ENCODE results near the gene SAP30L. TPM values are rescaled to one million over a fixed set of nuclear protein-coding genes. Genes with fewer than 3 reads are reported as not detected.

SAP30L gene
- total and polyA plus RNA-seq, 2 of the 13 experiments (the other 11 are each of a cell fraction or from before 2014, with no cell fraction given) = 27.9 to 37.2 TPM

- TF ChIP-seq NFIC (IDR thresholded peaks at IDR 0.05; ENCODE audit: low read length) (no peak), SNAPC2 (CRISPR knock-in tag; IDR thresholded peaks at IDR 0.05) (no peak; the same call in 1 of the 2 replicates), ZNF629 (CRISPR knock-in tag; conservative IDR thresholded peaks at IDR 0.05) (no peak), XRCC5 (optimal IDR thresholded peaks at IDR 0.05; ENCODE audit: low read length) (no peak), MED8 (CRISPR knock-in tag; IDR thresholded peaks at IDR 0.05; ENCODE audit: insufficient replicate concordance) (peak; percentile 24), RFX3 (CRISPR knock-in tag; IDR thresholded peaks at IDR 0.05) (no peak), ZNF18 (CRISPR knock-in tag; IDR thresholded peaks at IDR 0.05; ENCODE audit: insufficient replicate concordance) (no peak), DRAP1 (CRISPR knock-in tag; IDR thresholded peaks at IDR 0.05) (peak; percentile 96), SPEN (CRISPR knock-in tag; IDR thresholded peaks at IDR 0.05; ENCODE audit: low read depth) (no peak), FOXJ3 (CRISPR knock-in tag; IDR thresholded peaks at IDR 0.05; ENCODE audit: borderline replicate concordance) (no peak), SIN3A (IDR thresholded peaks at IDR 0.05; ENCODE audit: borderline replicate concordance, low read depth, low read length) (peak; percentile 31; the same call in 1 of the 2 replicates), ZNF614 (CRISPR knock-in tag; IDR thresholded peaks at IDR 0.05; ENCODE audit: borderline replicate concordance) (no peak), ZBTB38 (CRISPR knock-in tag; IDR thresholded peaks at IDR 0.05) (no peak), TOPORS (CRISPR knock-in tag; IDR thresholded peaks at IDR 0.05) (no peak)
- TF ChIP-seq, protein P1, sequence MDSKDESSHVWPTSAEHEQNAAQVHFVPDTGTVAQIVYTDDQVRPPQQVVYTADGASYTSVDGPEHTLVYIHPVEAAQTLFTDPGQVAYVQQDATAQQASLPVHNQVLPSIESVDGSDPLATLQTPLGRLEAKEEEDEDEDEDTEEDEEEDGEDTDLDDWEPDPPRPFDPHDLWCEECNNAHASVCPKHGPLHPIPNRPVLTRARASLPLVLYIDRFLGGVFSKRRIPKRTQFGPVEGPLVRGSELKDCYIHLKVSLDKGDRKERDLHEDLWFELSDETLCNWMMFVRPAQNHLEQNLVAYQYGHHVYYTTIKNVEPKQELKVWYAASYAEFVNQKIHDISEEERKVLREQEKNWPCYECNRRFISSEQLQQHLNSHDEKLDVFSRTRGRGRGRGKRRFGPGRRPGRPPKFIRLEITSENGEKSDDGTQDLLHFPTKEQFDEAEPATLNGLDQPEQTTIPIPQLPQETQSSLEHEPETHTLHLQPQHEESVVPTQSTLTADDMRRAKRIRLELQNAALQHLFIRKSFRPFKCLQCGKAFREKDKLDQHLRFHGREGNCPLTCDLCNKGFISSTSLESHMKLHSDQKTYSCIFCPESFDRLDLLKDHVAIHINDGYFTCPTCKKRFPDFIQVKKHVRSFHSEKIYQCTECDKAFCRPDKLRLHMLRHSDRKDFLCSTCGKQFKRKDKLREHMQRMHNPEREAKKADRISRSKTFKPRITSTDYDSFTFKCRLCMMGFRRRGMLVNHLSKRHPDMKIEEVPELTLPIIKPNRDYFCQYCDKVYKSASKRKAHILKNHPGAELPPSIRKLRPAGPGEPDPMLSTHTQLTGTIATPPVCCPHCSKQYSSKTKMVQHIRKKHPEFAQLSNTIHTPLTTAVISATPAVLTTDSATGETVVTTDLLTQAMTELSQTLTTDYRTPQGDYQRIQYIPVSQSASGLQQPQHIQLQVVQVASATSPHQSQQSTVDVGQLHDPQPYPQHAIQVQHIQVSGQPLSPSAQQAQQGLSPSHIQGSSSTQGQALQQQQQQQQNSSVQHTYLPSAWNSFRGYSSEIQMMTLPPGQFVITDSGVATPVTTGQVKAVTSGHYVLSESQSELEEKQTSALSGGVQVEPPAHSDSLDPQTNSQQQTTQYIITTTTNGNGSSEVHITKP (CRISPR knock-in tag; IDR thresholded peaks at IDR 0.05; ENCODE audit: low read depth) = no peak
- TF ChIP-seq, protein P2, sequence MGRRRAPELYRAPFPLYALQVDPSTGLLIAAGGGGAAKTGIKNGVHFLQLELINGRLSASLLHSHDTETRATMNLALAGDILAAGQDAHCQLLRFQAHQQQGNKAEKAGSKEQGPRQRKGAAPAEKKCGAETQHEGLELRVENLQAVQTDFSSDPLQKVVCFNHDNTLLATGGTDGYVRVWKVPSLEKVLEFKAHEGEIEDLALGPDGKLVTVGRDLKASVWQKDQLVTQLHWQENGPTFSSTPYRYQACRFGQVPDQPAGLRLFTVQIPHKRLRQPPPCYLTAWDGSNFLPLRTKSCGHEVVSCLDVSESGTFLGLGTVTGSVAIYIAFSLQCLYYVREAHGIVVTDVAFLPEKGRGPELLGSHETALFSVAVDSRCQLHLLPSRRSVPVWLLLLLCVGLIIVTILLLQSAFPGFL (CRISPR knock-in tag; IDR thresholded peaks at IDR 0.05) = no peak
- TF ChIP-seq, protein P3, sequence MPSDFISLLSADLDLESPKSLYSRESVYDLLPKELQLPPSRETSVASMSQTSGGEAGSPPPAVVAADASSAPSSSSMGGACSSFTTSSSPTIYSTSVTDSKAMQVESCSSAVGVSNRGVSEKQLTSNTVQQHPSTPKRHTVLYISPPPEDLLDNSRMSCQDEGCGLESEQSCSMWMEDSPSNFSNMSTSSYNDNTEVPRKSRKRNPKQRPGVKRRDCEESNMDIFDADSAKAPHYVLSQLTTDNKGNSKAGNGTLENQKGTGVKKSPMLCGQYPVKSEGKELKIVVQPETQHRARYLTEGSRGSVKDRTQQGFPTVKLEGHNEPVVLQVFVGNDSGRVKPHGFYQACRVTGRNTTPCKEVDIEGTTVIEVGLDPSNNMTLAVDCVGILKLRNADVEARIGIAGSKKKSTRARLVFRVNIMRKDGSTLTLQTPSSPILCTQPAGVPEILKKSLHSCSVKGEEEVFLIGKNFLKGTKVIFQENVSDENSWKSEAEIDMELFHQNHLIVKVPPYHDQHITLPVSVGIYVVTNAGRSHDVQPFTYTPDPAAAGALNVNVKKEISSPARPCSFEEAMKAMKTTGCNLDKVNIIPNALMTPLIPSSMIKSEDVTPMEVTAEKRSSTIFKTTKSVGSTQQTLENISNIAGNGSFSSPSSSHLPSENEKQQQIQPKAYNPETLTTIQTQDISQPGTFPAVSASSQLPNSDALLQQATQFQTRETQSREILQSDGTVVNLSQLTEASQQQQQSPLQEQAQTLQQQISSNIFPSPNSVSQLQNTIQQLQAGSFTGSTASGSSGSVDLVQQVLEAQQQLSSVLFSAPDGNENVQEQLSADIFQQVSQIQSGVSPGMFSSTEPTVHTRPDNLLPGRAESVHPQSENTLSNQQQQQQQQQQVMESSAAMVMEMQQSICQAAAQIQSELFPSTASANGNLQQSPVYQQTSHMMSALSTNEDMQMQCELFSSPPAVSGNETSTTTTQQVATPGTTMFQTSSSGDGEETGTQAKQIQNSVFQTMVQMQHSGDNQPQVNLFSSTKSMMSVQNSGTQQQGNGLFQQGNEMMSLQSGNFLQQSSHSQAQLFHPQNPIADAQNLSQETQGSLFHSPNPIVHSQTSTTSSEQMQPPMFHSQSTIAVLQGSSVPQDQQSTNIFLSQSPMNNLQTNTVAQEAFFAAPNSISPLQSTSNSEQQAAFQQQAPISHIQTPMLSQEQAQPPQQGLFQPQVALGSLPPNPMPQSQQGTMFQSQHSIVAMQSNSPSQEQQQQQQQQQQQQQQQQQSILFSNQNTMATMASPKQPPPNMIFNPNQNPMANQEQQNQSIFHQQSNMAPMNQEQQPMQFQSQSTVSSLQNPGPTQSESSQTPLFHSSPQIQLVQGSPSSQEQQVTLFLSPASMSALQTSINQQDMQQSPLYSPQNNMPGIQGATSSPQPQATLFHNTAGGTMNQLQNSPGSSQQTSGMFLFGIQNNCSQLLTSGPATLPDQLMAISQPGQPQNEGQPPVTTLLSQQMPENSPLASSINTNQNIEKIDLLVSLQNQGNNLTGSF (CRISPR knock-in tag; IDR thresholded peaks at IDR 0.05) = 0 out of 2 replicates have a peak, but pooled peaks have one; percentile 7
Observed at GRCh38 chr5:154445422-154446194, at the start of gene SAP30L (continued).
